Amniotic epithelial cell (primary cell): Measurements from ENCODE around the gene CDADC1.

Experiments used
- DNase-seq: peaks from one replicate; pipeline ENCODE4 v3.0.0-alpha.2; 2010; ENCODE audit warnings: low read depth

The CDADC1 gene

GRCh38 chr13:49295244-49295643 is 47.5 kb downstream of the CDADC1 start:
- no peak for DNase-seq

DNA sequence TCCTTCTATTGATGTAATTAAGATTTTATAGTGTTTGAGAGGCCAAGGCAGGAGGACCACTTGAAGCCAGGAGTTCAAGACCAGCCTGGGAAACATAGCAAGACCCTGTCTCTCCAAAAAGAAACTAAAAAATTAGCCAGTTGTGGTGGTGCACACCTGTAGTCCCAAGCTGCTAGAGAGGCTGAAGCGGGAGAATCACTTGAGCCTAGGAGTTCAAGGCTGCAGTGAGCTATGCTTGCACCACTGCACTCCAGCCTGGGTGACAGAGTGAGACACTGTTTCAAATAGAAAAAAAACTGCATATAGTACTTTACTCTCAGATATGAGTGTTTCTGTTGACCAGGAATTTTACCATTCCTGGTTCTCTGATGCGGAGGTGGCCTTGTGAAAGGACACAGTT is 48.9 kb downstream of the CDADC1 start:
- DNase-seq, result no peak

GRCh38 chr13:49297338-49297737 is 49.6 kb downstream of the CDADC1 start:
- DNase-seq, result no peak

DNA sequence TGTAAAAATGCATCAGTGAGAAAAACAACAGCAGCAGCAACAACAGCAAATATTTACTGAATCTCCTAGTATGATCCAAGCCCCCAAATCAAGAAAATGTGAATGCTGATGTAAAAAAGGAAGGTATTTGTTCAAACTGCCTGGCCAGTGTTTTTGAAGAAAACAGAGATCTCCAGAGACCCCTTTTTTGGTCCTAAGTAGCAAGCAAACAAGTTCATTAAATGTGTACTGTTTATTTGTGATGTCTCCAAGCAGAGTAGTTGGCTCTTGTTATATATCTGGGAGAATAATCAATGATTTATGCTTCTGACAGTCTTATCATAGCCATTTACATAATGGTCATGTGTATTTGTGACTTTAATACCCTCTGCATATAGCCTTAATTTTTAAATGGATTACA is 50.7 kb downstream of the CDADC1 start:
- no peak for DNase-seq

DNA sequence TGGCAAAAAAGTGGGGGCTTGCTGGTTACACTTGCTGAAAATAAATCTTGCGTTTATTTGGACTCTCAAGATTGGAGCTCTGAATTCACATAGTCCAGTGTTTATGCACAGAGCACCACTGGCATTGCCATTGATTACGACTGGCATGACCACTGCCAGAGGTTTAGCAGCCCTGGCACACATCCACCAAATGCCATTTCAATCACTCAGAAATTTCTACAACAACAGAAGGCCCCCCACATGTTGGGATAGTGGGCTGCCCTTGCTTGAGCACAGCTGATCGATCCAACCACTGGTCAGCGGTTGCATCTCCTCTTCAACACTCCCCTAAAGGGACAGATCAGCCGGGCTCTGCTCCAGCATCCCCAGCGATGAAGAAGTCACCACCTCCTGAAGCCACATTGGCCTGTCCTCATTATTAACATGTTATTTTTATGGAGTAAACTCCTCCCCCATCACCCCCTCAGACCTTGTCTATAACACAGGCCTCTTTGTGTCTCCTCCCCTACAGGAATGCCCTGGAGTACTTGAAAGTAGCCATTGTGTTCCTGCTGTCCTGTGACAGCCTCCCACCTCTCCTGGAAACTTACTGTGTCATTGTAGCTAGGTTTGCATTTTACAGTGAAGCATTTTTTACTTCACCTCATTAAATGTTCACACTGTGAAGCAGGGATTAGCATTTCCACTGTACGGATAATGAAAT is 51.3 kb downstream of the CDADC1 start:
- no peak for DNase-seq

GRCh38 chr13:49300276-49300675 is 52.6 kb downstream of the CDADC1 start:
- DNase-seq, result no peak

- peak; percentile 62 for DNase-seq
These were observed 53.2 kb downstream of the CDADC1 start for GRCh38 chr13:49300739-49301589.

- no peak for DNase-seq
These were observed 54.5 kb downstream of the CDADC1 start for GRCh38 chr13:49302222-49302621.

DNA sequence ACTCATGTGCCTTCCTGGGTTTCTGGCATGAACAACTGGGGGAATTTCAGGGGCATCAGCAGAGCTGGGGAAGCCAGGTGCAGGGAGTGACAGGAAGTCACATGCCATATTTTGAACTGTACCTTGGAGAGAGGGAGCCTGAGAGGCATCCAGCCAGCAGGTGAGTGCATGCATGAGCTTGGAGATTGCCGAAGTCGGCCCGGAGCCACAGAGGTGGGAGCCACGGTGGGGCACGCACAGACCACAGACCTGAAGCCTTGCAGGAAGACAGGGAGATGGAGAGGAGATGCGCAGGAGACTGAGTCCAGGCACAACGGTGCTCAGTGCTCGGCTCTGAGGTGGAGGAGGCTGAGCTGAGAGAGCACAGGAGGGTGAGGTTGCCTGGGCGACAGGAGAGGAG is 55.1 kb downstream of the CDADC1 start:
- DNase-seq, result no peak

DNA sequence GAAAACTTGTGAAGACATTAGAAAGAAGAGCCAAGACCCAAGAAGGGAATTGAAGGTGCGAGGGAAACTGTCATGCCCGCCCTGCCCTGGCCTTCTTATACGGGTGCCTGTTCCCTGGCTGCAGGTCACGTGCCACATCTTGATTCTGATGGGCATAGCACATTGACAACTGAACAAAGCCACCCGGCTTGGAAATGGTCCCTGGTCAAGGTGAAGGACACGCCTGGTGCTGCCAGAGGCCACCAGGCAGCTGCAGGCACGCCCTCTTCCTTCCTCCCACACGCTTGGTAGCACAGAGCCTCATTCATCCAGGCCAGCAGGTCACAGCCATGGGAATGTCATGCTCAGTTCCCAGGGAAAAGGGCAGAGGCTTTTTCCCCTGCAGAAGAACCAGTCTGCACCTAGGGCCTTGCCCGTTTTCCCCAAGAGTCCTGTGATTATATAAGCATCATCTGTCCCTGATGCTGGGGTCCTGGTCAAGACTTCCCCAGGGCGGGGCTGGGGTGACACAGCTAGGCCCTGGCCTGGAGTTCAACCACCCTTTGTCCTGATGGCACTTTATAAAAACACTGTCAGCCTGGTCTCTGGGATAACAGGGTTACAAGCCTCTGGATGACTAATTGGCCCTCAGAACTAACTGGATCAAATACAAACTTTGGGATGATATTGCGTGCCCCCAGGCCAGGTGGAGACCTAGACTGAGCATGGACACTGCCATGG is 56.0 kb downstream of the CDADC1 start:
- no peak for DNase-seq

DNA sequence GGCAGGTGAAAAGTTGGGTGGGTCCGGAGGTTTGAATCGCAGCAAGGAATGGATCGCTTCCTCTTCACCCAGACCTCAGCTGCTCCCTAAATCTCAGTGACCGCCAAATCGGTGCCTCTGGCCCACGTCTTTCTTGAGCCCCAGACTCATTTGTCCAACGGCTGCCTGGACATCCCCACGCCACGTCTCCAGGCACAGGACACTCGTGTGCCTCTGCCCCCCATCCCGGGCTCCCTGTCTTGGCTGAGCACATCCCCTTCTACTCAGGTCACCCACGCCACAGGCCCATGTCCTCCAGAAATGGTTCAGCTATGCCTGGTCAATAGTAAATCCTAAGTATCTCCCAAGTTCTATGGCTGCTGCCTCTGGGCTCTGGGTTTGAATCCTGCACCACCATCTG is 56.6 kb downstream of the CDADC1 start:
- no peak for DNase-seq

DNA sequence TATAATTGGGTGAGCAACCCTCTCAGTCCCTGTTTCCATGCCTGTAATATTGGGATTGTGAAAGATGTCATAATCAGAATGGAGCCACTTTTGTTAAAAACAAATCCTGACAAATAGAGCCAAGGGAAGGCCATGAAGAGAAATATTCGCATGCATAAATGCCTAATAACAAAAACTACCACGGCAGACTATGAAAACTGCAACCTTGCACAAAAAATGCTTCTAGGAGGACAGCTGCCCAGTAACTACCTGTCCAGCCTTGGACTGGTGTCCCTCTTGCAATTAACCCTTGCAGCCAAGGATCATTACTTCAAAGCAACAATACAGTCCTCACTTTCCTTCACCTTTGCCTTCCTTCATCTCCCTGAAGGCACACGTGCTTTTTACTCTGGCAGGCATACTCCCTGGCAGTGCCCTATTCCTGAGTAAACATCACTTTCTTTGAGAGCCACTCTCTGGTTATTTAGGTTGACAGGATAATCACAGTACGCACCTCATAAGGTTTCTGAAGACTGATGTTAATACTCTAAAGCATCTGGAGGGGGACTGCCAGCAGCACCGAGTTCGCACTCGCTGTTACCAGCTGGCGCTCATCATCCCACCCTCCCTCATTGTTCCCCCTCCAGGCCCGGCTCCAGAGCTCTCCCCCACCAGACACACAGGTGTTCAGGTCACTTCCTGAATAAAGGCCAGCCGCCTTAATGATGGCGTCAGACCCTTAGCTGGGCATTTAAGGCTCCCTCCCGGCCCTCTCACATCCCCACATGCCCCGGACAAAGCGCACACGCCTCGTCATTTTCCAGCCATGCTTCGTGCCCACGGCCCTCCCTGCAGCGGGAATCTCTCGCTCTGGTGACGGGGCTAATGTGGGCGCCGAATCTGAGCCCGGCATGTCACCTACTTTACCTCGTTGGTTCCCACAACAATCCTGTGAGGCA is 57.3 kb downstream of the CDADC1 start:
- no peak for DNase-seq

- no peak for DNase-seq
These were observed 58.2 kb downstream of the CDADC1 start for GRCh38 chr13:49305792-49306425.

GRCh38 chr13:49307365-49307764 is 59.6 kb downstream of the CDADC1 start:
- peak; percentile 11 for DNase-seq

- DNase-seq, result peak; percentile 22
These were observed 60.6 kb downstream of the CDADC1 start for GRCh38 chr13:49308097-49308875.

- DNase-seq, result no peak
These were observed 61.2 kb downstream of the CDADC1 start for GRCh38 chr13:49308921-49309408.

DNA sequence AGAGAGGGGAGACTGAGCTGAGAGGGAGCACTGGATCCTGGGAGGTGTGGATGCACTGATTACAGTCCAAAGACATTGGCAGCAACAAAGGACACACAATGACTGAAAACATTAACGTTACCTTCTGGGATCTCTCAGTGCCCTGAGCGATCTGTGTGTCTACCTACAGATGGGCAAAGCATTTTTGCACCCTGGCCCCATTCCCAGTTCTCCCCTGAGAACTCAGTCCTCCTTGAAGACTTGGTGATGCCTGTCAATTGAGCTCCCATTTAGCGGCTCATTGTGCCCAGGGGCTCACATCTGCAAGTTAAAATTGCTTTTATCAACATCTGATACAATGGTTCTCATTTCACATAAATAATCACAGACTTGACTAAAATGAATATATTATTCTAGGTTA is 62.5 kb downstream of the CDADC1 start:
- DNase-seq, result no peak

- no peak for DNase-seq
These were observed 64.1 kb downstream of the CDADC1 start for GRCh38 chr13:49311816-49312215.

DNA sequence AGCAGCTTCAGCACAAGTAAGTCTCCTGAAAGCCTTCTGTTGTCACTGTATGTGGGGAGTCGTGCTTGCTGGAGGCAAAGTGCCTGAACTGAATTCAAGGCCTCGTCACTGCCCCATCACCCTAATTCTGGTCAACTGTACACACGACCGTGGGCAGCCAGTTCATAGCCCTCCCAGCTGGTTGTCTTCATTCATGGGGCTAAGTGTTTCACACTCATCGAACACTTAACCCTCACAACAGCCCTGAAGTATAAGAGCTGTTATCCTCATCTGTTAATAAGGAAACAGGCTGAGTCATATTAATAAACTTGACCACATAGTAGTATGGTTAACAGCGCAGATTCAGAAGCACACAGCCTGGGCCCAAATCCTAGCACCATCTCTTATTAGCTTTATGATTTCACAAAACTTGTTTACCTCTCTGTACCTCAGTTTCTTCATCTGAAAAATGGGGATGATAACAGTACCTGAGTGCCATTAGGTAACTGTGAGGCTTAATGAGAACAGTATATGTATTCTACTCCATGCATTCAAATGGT is 66.7 kb downstream of the CDADC1 start:
- peak; percentile 52 for DNase-seq

DNA sequence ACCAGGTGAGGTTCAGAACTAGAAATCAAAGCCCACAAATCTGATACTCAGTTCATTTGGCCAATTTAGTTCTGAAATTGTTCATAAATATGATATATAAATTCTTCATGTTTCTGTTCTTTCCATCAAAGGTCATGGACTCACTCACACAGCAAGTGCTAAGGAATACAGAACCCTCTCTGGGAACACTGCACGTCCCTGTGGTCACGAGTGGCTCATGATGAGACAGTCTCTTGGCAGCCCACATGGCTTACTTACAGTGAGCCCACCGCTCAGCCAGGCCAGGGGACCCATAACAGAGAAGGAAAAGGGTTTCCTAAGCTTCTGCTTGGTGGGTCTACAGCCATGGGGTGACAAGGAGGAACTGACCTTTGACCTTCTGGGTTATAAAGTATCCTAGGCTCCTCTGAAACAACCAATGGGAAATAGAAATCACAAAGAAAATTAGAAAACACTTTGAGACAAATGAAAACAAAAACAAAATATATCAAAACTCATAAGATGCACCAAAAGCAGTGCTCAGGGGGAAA is 67.4 kb downstream of the CDADC1 start:
- peak; percentile 16 for DNase-seq
